Measurements from ENCODE around the gene IRX5.

DNA sequence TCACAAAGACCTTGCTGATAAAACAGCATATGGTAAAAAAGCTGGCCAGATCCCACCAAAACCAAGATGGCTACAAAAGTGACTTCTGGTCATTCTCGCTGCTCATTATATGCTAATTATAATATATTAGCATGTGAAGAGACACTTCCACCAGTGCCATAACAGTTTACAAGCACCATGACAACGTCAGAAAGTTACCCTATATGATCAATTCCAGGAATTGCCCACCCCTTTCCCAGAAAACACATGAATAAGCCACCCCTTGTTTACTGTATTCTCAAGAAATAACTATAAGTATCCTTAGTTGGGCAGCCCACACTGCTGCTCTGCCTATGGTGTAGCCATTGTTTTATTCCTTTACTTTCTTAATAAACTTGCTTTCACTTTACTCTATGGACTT, 44.6 kb upstream of the IRX5 start:
- TF ChIP-seq CTCF (IDR thresholded peaks at IDR 0.05 in 4 of 5, conservative IDR thresholded peaks at IDR 0.05 in 1 of 5) = no peak
- no peak for TF ChIP-seq POLR2A (IDR thresholded peaks at IDR 0.05)
